NCI-H2196 (cell line): ENCODE results near the gene ST3GAL6.

Experiments
- DNase-seq: peaks from one replicate; lab custom pipeline; 2025; ENCODE audit not compliant: unreplicated experiment; lab: John Stamatoyannopoulos, UW

Gene ST3GAL6

DNA sequence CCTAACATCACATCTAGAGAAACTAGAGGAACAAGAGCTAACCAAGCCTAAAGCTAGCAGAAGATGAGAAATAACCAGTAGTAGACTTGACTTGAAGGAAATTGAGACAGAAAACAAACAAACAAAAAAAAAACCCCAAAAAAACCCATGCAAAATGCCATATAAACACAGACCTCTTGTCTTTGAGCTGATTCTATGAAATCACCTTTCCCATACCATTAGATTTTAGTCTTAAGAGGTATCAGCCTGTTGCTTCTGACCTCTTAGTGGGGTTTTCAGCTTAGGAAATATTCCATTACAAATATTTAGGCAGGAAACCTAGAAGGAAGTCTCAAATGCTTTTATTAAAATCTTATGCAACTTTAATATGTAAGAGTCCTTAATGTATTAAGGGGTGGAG is 23.9 kb upstream of the ST3GAL6 start:
- no peak for DNase-seq

DNA sequence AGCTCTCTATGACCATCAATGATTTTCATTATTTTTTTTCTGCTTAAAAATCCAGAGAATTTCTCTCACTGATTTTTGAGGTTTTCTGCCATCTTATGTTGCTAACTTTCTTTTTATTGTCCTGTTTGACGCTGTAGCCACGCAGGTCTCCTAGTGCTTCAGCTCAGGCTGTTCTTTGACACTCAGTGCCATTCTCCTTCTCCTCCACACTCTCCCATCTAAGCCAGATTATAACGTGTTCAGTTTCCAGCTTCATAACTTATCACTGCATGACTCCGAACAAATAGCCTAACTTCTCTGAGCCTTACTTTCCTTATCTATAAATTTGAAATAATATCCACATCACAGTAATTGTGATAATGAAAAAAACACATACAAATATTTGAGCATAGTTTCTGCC is 22.8 kb upstream of the ST3GAL6 start:
- no peak for DNase-seq

- DNase-seq, result no peak
Observed at GRCh38 chr3:98741121-98741716, 21.9 kb upstream of the ST3GAL6 start.

DNA sequence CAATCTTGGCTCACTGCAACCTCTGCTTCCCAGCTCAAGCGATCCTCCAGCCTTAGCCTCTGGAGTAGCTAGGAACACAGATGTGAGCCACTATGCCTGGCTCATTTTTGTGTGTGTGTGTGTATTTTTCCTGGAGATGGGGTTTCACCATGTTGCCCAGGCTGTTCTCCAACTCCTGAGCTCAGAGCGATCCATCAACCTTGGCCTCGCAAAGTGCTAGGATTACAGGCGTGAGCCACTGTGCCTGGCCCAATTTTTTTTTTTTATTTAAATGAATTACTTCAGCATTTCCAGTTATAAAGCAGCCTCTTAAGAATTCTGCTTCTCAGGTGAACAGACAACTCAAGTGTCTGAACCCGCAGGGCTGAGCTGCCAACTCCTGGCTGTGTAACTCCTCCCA is 20.1 kb upstream of the ST3GAL6 start:
- DNase-seq, result no peak

DNA sequence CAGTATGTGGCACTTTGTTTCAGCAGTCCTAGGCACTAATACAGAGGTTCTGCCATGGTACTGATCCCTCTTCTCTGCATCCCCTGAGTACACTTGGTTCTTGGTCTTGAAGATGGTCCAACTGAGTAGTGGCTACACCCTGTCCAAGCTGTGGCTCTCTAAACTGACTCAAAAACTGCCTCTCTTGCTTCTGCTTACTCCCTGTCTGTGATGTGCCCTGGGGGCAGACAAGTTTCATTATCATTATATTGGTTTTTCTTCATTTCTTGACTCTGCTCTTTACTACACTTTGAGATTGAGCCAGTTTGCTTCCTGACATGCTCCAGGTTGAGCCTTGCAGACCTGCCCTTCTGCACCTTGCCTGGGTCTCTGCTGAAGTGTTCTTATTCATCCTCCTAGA is 18.9 kb upstream of the ST3GAL6 start:
- DNase-seq, result no peak

DNA sequence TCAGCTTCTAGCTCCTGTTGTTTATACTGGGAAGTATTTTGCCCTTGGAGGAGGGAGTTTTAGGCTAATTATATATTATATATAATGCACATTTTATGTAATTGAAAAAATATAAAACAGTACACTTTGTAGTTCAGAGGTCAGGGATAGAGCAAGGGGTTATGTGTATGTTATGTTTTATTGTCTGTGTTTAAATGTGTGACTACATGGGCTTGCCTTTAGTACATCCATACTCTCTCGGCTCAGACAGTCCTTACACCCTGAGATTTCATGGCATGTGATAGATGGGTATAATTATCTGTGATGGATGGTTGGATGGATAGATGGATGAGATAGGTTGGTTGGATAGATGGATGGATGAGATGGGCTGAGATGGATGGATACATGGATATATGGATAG is 17.4 kb upstream of the ST3GAL6 start:
- DNase-seq, result no peak

- DNase-seq, result no peak
Observed at GRCh38 chr3:98746122-98746521, 17.0 kb upstream of the ST3GAL6 start.

DNA sequence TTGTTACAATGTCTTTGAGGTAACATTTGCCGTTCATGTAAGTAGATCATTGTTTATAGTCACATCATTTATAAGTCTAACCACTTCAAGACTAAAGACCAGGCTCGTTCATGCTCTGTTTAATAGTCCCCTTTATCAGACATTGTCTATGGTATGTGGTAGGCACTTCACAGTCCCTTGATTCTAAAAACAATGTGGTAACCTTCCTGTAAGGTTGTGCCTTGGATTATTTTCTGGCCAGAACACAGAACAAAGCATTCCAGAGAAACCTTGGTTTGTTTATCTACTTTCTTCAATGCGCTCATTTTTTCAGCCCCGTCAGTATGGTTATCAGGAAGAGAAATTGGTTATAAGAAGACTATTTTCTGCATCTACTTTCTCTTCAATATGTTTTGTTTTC is 16.3 kb upstream of the ST3GAL6 start:
- no peak for DNase-seq

DNA sequence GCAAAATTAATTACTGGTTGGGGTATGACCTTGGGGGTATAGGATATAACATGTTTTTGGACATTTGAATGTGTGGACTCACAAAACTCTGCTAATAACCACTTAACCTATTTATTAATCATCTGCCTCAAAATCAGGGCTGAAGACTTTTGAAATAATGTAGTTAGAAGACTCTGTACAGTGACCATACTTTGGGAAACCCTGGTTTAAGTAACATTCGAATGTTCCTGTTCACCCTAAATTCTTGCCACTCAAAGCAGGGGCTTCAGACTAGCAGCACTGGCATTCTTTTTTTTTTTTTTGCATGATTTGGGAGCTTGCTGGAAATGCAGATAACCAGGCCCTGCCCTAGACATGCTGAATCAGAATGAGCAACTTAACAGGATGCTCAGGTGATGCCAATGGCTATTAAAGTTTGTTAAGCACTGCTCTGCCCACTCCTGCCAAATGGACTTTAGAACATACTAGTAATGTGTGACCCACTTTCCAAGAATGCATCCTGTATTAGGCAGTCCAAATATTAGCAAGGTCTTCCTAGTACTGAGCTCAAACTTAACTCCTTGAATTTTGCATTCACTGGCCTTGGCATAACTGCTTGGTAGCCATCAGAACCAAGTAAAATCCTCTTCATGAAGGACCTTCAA is 12.7 kb upstream of the ST3GAL6 start:
- no peak for DNase-seq

DNA sequence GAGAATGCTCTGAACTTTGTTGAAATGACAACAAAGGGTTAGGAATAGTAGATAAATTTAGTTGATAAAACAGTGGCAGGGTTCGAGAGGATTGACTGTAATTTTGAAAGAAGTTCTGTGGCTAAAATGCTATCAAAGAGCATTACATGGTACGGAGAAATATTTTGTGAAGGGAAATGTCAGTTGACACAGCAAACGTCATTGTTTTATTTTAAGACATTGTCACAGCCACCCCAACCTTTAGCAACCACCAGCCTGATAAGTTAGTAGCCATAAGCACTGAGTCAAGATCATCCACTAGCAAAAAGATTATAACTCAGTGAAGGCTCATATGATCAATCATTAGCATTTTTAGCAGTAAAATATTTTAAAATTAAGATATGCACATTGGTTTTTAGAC is 8.7 kb upstream of the ST3GAL6 start:
- no peak for DNase-seq

- DNase-seq, result no peak
Observed at GRCh38 chr3:98755601-98756000, 7.5 kb upstream of the ST3GAL6 start.

GRCh38 chr3:98759629-98760028 is 3.5 kb upstream of the ST3GAL6 start:
- DNase-seq, result no peak

DNA sequence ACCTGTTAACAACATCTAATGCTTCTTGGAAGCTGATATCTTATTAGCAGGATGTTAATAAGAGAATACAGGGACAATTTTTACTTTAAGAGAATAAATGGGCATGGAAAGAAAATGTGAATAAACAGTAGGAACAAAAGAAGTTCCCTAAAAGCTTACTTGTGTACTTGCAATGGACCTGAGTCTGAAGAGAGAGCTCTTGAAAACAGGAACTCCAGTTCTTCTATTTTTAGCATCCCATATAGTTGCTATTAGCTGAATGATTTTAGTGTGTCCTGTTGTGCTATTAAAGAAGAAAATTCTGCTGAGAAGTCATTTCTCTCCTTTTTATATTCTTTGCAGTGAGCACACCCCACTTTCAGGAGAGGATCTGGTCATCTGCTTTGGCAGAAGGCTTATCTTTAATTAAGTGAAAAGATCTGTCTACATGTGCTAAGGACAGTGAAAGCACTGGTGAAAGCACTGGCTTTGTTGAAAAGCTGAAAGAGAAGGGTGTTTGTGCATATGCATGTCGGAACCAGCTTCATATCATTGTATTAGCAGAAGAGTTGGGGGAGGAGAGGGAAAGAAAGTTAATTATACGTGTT is 1.4 kb upstream of the ST3GAL6 start:
- DNase-seq, result no peak

GRCh38 chr3:98763819-98764418 is 779 bp downstream of the ST3GAL6 start:
- no peak for DNase-seq

- DNase-seq, result no peak
Observed at GRCh38 chr3:98764472-98764884, 1.3 kb downstream of the ST3GAL6 start.

- DNase-seq, result no peak
Observed at GRCh38 chr3:98765721-98766120, 2.6 kb downstream of the ST3GAL6 start.

DNA sequence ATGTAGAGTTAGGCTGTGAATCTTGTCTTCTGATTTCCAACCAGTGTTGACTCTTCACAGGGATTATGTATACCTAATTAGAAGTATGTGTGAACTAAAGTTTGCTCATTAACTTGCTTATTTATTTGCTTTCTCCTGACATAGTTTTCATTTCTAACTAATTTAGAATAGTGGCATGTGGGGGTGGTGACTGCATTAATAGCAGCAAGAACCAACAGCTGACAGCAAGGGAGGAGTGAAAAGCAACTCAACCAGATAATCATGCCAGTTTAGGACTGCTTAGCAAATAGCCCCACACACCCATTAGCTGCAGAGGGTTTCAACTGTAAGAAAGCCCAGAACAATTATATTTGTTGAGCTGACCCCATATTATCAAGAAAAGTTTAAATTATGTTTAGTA is 3.8 kb downstream of the ST3GAL6 start:
- DNase-seq, result no peak

GRCh38 chr3:98768961-98769360 is 5.8 kb downstream of the ST3GAL6 start:
- DNase-seq, result no peak

- no peak for DNase-seq
Observed at GRCh38 chr3:98769448-98769847, 6.3 kb downstream of the ST3GAL6 start.

DNA sequence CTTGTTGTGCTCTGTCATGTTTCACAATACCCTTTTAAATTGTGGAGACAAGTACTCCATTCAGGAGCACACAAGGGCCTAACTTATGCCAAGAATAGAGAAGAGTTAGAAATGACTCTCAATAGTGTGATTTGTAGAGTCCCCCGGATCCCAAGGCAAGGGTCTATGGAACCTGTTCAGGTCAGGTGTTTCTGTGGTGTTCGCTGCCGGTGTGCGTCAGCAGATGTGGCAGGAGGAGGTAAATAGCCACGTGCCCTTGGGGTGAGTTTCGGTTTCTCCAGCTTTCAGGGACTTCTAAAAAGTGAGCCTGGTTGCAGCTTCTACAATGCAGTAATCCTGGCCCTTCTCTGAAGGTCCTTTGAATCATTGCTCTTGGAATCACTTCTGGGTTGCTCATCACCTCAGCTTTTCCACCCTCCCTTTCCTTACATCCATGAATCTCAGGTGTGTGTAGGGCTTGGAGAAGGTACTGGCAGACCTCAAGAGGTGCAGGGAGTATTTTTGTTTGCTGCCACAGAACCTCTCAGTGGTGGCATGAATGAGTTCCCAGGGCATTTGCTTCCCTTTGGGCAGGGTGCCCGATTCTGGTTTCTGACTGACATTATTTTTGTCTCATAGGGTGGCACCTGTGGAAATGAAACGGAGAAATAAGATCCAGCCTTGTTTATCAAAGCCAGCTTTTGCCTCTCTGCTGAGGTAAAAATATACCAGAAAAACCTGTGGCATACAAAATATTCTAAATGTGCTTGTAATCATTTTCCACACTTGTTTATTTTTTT is 7.3 kb downstream of the ST3GAL6 start:
- peak; percentile 36 for DNase-seq

DNA sequence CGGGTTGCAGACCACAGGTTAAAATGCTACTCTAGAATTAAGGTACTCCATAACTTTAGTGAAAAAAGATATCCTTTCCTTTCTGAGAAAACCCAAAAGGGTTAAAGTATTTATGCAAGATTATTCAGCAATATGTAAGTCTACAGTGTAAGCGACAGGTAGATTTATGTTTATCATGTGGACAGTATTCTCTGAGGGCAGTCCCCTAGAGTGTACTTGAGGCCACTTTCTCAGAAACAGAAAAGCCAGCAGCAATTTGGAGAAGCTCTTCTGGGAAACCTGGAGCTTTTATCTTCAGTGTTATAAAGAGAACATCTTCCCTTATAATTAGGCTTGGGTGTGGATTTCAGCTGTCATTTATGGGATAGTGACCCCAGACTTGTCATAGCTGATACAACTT is 8.9 kb downstream of the ST3GAL6 start:
- DNase-seq, result no peak
